Common myeloid progenitor, CD34-positive (primary cell): ENCODE data around the gene CBX7.

ENCODE experiments used
- CTCF ChIA-PET: fragments of 350-600 bp; sonication (Branson Sonifier 250); formaldehyde crosslinking; loops from one replicate; lab custom pipeline; 2021; ENCODE audit warnings: antibody characterized with exemption; lab: Charles Lee
- POLR2A ChIA-PET: fragments of 350-600 bp; sonication (Branson Sonifier 250); formaldehyde crosslinking; loops from one replicate; lab custom pipeline; 2021; ENCODE audit warnings: antibody characterized with exemption; lab: Charles Lee
- DNase-seq, 3 donors: peaks; one replicate each; pipeline versions ENCODE4 v3.0.0 to v3.0.0-alpha.2; 2013
- H3K27ac ChIP-seq, 2 experiments: 1 replicate in 1 of 2; 2 replicates in 1 of 2; pipeline ENCODE4 v1.7.0; 2013; ENCODE audit warnings: inconsistent platforms in 2 of 2, low read length in 2 of 2, mild to moderate bottlenecking in 2 of 2, low read depth in 1 of 2, moderate library complexity in 1 of 2; ENCODE audit not compliant: severe bottlenecking in 2 of 2, insufficient read depth in 1 of 2, poor library complexity in 1 of 2
- H3K27me3 ChIP-seq, 5 experiments: replicated peaks in 2 of 5; 1 replicate in 3 of 5; 2 replicates in 2 of 5; pipeline versions ENCODE4 v1.6.1 to v1.7.0; 2013; ENCODE audit warnings: low read length in 4 of 5, mild to moderate bottlenecking in 2 of 5, moderate library complexity in 2 of 5, inconsistent platforms in 1 of 5; ENCODE audit not compliant: insufficient read depth in 5 of 5, control insufficient read depth in 4 of 5
- H3K36me3 ChIP-seq, 4 experiments: 1 replicate in 2 of 4; 2 replicates in 2 of 4; pipeline versions ENCODE4 v1.6.1 to v1.7.0; 2013; ENCODE audit warnings: low read length in 3 of 4, control low read depth in 1 of 4, mild to moderate bottlenecking in 1 of 4; ENCODE audit not compliant: control insufficient read depth in 4 of 4, insufficient read depth in 4 of 4
- H3K4me1 ChIP-seq, 4 experiments: 1 replicate in 3 of 4; 2 replicates in 1 of 4; pipeline versions ENCODE4 v1.6.1 to v1.7.1; 2013; ENCODE audit warnings: low read length in 3 of 4, mild to moderate bottlenecking in 3 of 4, control low read depth in 1 of 4, inconsistent platforms in 1 of 4, moderate library complexity in 1 of 4; ENCODE audit not compliant: control insufficient read depth in 4 of 4, insufficient read depth in 4 of 4; ENCODE audit errors: control extremely low read depth in 1 of 4
- H3K4me3 ChIP-seq, 7 experiments: 1 replicate in 4 of 7; 2 replicates in 3 of 7; pipeline versions ENCODE4 v1.5.1 to v1.7.0; 2013; ENCODE audit warnings: mild to moderate bottlenecking in 7 of 7, low read length in 6 of 7, moderate library complexity in 6 of 7, inconsistent platforms in 2 of 7, low read depth in 2 of 7, control low read depth in 1 of 7; ENCODE audit not compliant: insufficient read depth in 4 of 7, control insufficient read depth in 1 of 7; ENCODE audit errors: extremely low read depth in 1 of 7
- H3K9me3 ChIP-seq, 5 experiments: 1 replicate in 4 of 5; 2 replicates in 1 of 5; pipeline versions ENCODE4 v1.6.1 to v1.7.1; 2013; ENCODE audit warnings: low read length in 4 of 5, mild to moderate bottlenecking in 2 of 5, inconsistent platforms in 1 of 5, low read depth in 1 of 5, moderate library complexity in 1 of 5; ENCODE audit not compliant: control insufficient read depth in 4 of 5, insufficient read depth in 2 of 5; ENCODE audit errors: control extremely low read depth in 1 of 5
- WGBS: methylation state at CpG from one replicate; pipeline ENCODE4 v1.1.5; 2013; ENCODE audit not compliant: insufficient coverage; 5-methylcytosine and 5-hydroxymethylcytosine counted together

CBX7 gene

DNA sequence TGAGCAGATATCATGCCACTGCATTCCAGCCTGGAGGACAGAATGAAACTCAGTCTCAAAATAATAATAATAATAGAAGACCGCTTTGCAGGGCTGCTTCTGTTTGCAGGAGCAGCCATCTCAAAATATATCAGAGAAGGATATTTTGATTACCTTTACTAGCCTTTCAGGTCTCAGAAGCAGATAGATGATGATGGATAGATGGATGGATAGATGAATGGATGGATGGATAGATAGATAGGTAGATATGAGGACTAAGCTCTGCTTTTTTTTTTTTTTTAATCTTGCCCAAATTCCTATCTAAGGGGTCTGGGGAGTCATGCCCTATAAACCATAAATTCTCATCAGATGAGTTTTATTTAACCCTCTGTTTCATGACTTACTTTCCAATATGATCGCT, 36.9 kb downstream of the CBX7 start:
- Histone ChIP-seq H3K4me1 (peaks cover 0 to 12% (median 8%) of the 10 kb centered on the region in 4 experiments), H3K27me3 (no peaks in the 10 kb centered on the region), H3K9me3 (no peaks in the 10 kb centered on the region), H3K4me3 (no peak overlapping the region), H3K36me3 (no peaks in the 10 kb centered on the region), H3K27ac (no peak overlapping the region)
- ChIA-PET POLR2A (interaction anchor here (0.6 kb wide), 1 partner anchor 9 kb away, joined by 3 read pairs; no protein-coding TSS in a partner anchor), CTCF (interaction anchor here (0.6 kb wide), 1 partner anchor 27 kb away, joined by 5 read pairs; no protein-coding TSS in a partner anchor)
- 100% methylated on average over 1 of the region's 2 CpGs for WGBS
- no peak for DNase-seq

DNA sequence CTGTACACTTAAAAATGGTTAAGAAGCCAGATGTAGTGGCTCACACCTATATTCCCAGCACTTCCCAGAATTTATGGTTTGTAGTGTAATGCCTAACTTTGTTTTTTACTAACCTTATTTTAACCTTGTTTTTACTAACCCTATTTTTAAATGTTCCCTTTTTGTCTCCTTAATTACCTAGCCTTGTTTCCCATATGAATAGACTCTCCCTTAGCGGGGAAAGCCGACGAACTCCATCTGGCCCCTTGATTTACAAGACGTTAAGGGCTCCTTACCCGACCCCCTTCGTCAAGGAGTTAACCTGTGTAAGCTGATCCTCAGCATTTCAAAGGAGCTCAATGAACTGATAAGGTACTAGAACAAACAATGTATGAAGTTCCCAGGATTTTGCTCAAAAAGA, 38.4 kb downstream of the CBX7 start:
- ChIA-PET POLR2A (no interaction called here), CTCF (interaction anchor here (0.7 kb wide), 1 partner anchor 245 kb away, joined by 4 read pairs; no protein-coding TSS in a partner anchor)
- WGBS: 95% methylated on average over 6 of the region's 6 CpGs
- no peaks in the 10 kb centered on the region for H3K27me3 ChIP-seq
- DNase-seq: no peak
- H3K9me3 ChIP-seq: no peaks in the 10 kb centered on the region
- H3K4me1 ChIP-seq: peaks cover 0 to 13% (median 9%) of the 10 kb centered on the region in 4 experiments
- no peak overlapping the region for H3K4me3 ChIP-seq
- no peak overlapping the region for H3K27ac ChIP-seq
- no peaks in the 10 kb centered on the region for H3K36me3 ChIP-seq

DNA sequence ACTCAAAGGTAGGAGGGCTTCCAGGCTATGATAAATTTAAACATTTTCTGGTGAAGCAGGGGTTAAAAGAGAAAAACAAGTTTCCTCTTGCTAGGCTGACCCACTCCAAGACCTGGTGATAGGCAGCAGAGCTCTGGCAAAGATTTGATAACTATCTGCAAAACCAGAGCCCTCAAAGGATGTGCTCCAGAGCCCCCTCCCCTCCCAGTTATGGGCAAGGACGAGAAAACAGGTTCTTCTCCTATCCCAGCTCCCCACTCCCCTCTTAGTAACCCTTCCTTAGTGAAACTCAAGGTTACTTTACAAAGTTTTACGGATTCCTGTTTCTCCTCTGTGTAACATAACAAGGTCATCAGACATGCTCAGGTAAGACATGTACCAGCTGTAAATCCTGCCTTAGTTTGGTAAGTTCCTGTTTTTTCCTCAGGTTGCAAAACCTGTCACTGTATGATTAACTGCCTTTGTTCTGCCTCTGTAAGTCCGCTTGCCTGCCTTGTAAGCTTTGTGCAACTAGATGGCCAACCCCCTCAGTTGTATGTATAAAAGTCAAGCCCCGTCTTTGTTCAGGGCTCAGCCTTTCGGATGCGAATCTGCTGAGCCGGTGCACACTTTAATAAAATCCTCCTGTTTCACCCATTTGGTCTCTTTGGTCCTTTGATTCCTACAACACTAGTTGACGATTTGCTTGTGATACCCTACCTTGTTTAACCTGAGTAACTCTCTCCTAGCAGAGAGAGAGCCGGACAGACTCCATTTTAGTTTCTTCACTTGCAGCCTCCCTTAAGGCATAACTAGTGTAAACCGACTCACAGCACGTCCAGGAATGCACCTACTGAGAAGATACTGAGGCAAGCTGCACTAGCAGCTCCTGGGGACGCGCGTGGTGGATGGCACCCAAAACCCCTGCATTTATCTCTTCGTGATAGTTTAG, 41.6 kb downstream of the CBX7 start:
- no peaks in the 10 kb centered on the region for H3K9me3 ChIP-seq
- no peak overlapping the region for H3K4me3 ChIP-seq
- H3K36me3 ChIP-seq: no peaks in the 10 kb centered on the region
- POLR2A ChIA-PET: interaction anchor here (0.6 to 1.2 kb wide), 3 partner anchors 15 to 72 kb away, joined by 3 to 4 read pairs (median 3); no protein-coding TSS in a partner anchor
- peaks cover 0 to 13% (median 9%) of the 10 kb centered on the region in 4 experiments for H3K4me1 ChIP-seq
- no peak overlapping the region for H3K27ac ChIP-seq
- no peaks in the 10 kb centered on the region for H3K27me3 ChIP-seq
- DNase-seq: peak; percentile 66 to 92 (median 89)
- CTCF ChIA-PET: interaction anchor here (0.6 to 2.1 kb wide), 7 partner anchors 9 to 107 kb away, joined by 3 to 6 read pairs (median 5); partner anchors contain the start of gene APOBEC3D
- 53% methylated on average over 10 of the region's 15 CpGs for WGBS

DNA sequence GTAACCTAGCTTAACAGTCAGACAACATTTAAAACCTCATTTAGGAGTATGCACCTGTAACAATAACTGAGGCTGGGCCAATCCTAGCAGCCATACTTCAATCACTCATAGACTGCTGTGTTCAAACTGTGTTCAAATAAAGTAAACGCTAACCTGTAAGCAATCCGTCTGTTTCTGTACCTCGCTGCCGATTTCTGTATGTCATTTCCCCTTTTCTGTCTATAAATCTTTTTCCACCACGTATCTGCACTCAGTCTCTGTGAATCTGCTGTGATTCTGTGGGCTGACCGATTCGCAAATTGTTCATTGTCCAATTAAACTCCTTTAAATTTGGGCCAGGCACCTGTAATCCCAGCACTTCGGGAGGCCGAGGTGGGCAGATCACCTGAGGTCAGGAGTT, 43.1 kb downstream of the CBX7 start:
- peak in 2 of 3 donors; percentile 47 to 51 for DNase-seq
- CTCF ChIA-PET: interaction anchor here (1.9 kb wide), 1 partner anchor 96 kb away, joined by 6 read pairs; no protein-coding TSS in a partner anchor
- POLR2A ChIA-PET: interaction anchor here (0.9 kb wide), 1 partner anchor 338 kb away, joined by 4 read pairs; no protein-coding TSS in a partner anchor
- Histone ChIP-seq H3K27me3 (no peaks in the 10 kb centered on the region), H3K4me1 (peaks cover 0 to 12% (median 7%) of the 10 kb centered on the region in 4 experiments), H3K4me3 (no peak overlapping the region), H3K27ac (no peak overlapping the region), H3K36me3 (no peaks in the 10 kb centered on the region), H3K9me3 (no peaks in the 10 kb centered on the region)
- whole genome bisulfite sequencing: 14% methylated on average over 7 of the region's 9 CpGs

DNA sequence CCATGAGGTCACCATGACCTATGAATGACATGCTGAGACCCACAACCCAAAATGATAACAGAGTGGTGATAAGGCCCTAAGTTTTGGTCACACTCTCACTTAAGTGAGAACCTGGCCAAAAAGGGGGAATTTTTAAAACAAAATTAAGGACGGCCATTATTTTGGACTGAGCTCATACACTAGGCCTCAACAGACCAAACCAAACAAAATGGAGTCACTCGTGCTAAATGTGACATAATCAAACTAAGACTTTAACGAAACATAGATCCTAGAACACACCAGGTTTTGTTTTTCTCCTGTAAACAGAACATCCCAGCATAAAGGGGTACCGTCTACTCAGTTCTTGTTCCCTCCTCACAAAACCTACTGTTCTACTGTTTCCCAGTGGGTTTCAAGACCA, 44.0 kb downstream of the CBX7 start:
- Histone ChIP-seq H3K36me3 (no peaks in the 10 kb centered on the region), H3K4me1 (peaks cover 0 to 12% (median 7%) of the 10 kb centered on the region in 4 experiments), H3K27ac (no peak overlapping the region), H3K4me3 (no peak overlapping the region), H3K9me3 (no peaks in the 10 kb centered on the region), H3K27me3 (no peaks in the 10 kb centered on the region)
- DNase-seq: no peak
- CTCF ChIA-PET: interaction anchor here (0.9 to 1.2 kb wide), 2 partner anchors 65 to 102 kb away, joined by 3 read pairs; no protein-coding TSS in a partner anchor
- 98% methylated on average over 4 of the region's 4 CpGs for WGBS
- POLR2A ChIA-PET: no interaction called here

DNA sequence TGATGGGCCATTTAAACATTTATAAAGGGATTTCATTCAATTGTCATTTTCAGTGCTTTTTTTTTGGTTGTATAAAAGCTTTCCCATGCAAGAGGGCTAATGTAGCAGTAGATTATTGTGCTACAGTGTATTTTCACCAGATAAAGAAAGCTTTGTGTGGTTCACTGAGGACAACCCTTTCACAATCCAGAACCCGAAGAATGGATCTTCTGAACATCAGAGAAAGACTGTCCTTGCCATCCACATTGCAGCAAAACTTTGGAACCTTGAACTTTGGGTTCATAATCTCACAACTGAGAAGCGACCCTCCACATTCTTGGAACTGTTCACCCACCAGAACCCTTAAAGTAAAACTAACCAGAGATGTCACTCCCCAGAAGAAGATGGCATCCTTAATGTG, 46.2 kb downstream of the CBX7 start:
- no peak for DNase-seq
- no peaks in the 10 kb centered on the region for H3K9me3 ChIP-seq
- no peak overlapping the region for H3K27ac ChIP-seq
- CTCF ChIA-PET: interaction anchor here (0.6 kb wide), 1 partner anchor 336 kb away, joined by 4 read pairs; no protein-coding TSS in a partner anchor
- H3K36me3 ChIP-seq: no peaks in the 10 kb centered on the region
- peaks cover 0 to 9% (median 7%) of the 10 kb centered on the region in 4 experiments for H3K4me1 ChIP-seq
- 100% methylated on average over 2 of the region's 2 CpGs for WGBS
- POLR2A ChIA-PET: interaction anchor here (0.5 kb wide), 1 partner anchor 31 kb away, joined by 3 read pairs; no protein-coding TSS in a partner anchor
- no peak overlapping the region for H3K4me3 ChIP-seq
- H3K27me3 ChIP-seq: no peaks in the 10 kb centered on the region
